Nephron progenitor cell (in vitro differentiated cells): Measurements from ENCODE around the gene TSPAN4.

Experiments used
- DNase-seq: peaks from one replicate; pipeline ENCODE4 v3.0.0; 2021
- H3K27ac Mint-ChIP-seq: 2 replicates; pipeline ENCODE4 v1.8.0; 2021; ENCODE audit warnings: mild to moderate bottlenecking, moderate library complexity, mixed read lengths
- H3K27me3 Mint-ChIP-seq: 2 replicates; pipeline ENCODE4 v1.8.0; 2021; ENCODE audit warnings: mild to moderate bottlenecking, low read depth, mixed read lengths; ENCODE audit not compliant: poor library complexity
- H3K36me3 Mint-ChIP-seq: 2 replicates; pipeline ENCODE4 v1.8.0; 2021; ENCODE audit warnings: low read depth, mixed read lengths
- H3K4me1 Mint-ChIP-seq: 2 replicates; pipeline ENCODE4 v1.8.0; 2021; ENCODE audit warnings: mixed read lengths
- H3K4me3 Mint-ChIP-seq: 2 replicates; pipeline ENCODE4 v1.8.0; 2021; ENCODE audit warnings: mild to moderate bottlenecking, moderate library complexity, mixed read lengths
- H3K9me3 Mint-ChIP-seq: 2 replicates; pipeline ENCODE4 v1.8.0; 2021; ENCODE audit warnings: mild to moderate bottlenecking, moderate library complexity, mixed read lengths
- CTCF ChIP-seq: fragments of 200-600 bp; sonication (generic); IDR thresholded peaks from 2 replicates; pipeline ENCODE4 v1.5.0; 2021; ENCODE audit warnings: antibody characterized with exemption

TSPAN4 gene

GRCh38 chr11:849951-850774, 7.5 kb downstream of the TSPAN4 start:
- no peak for TF ChIP-seq CTCF
- Mint-ChIP-seq H3K27ac (no peak overlapping the region), H3K4me3 (peak overlapping the region; percentile 79), H3K36me3 (no peaks in the 10 kb centered on the region), H3K27me3 (peaks cover 32% of the 10 kb centered on the region), H3K4me1 (peaks cover 16% of the 10 kb centered on the region), H3K9me3 (no peaks in the 10 kb centered on the region)
- DNase-seq = no peak

- Mint-ChIP-seq H3K36me3 (no peaks in the 10 kb centered on the region), H3K4me3 (peak overlapping the region; percentile 70), H3K27me3 (peaks cover 32% of the 10 kb centered on the region), H3K4me1 (peaks cover 11% of the 10 kb centered on the region), H3K27ac (no peak overlapping the region), H3K9me3 (no peaks in the 10 kb centered on the region)
- no peak for TF ChIP-seq CTCF
- DNase-seq = peak; percentile 56
These were observed 8.4 kb downstream of the TSPAN4 start for GRCh38 chr11:850775-851763.

- Mint-ChIP-seq H3K27ac (no peak overlapping the region), H3K4me3 (peak overlapping the region; percentile 30), H3K36me3 (no peaks in the 10 kb centered on the region), H3K4me1 (peaks cover 17% of the 10 kb centered on the region), H3K27me3 (peaks cover 22% of the 10 kb centered on the region), H3K9me3 (no peaks in the 10 kb centered on the region)
- DNase-seq = no peak
- no peak for TF ChIP-seq CTCF
These were observed 10.1 kb downstream of the TSPAN4 start for GRCh38 chr11:852762-853161.

GRCh38 chr11:853682-854448, 11.2 kb downstream of the TSPAN4 start:
- TF ChIP-seq CTCF = no peak
- Mint-ChIP-seq H3K4me3 (no peak overlapping the region), H3K27ac (no peak overlapping the region), H3K9me3 (no peaks in the 10 kb centered on the region), H3K36me3 (no peaks in the 10 kb centered on the region), H3K27me3 (peaks cover 15% of the 10 kb centered on the region), H3K4me1 (peaks cover 24% of the 10 kb centered on the region)
- DNase-seq = no peak

GRCh38 chr11:854601-855329, 12.1 kb downstream of the TSPAN4 start:
- Mint-ChIP-seq H3K36me3 (no peaks in the 10 kb centered on the region), H3K4me1 (peaks cover 28% of the 10 kb centered on the region), H3K27ac (no peak overlapping the region), H3K9me3 (no peaks in the 10 kb centered on the region), H3K4me3 (no peak overlapping the region), H3K27me3 (peaks cover 15% of the 10 kb centered on the region)
- DNase-seq = no peak
- TF ChIP-seq CTCF = no peak
